HepG2 (cell line): ENCODE measurements around the gene PDE4C. TPM values are rescaled to one million over a fixed set of nuclear protein-coding genes. Genes with fewer than 3 reads are reported as not detected.

Experiments
- ATF4 ChIP-seq, 2 experiments: fragments of 450-650 bp in 1 of 2; sonication (generic) in 1 of 2; formaldehyde crosslinking; IDR thresholded peaks; 2 replicates each; pipeline versions ENCODE4 v1.5.0 to v1.8.0; 2020 to 2022; ENCODE audit warnings: mild to moderate bottlenecking in 1 of 2, missing genetic modification reagents in 1 of 2
- ATM ChIP-seq: fragments of 450-650 bp; IDR thresholded peaks from 2 replicates; pipeline ENCODE4 v1.7.1; 2017; ENCODE audit warnings: mild to moderate bottlenecking, borderline replicate concordance
- CBX1 ChIP-seq: IDR thresholded peaks from one replicate; pipeline ENCODE4 v1.6.1; 2016; ENCODE audit warnings: antibody characterized with exemption, low read depth
- CHD2 ChIP-seq: IDR thresholded peaks from 2 replicates; pipeline ENCODE4 v1.6.1; 2011; ENCODE audit warnings: low read depth, low read length, improper control_type of control experiment
- CREB1 ChIP-seq, 2 experiments: fragments of 450-650 bp in 1 of 2; IDR thresholded peaks; 2 replicates each; pipeline ENCODE4 v1.6.1; 2016 to 2017; ENCODE audit warnings: control low read depth in 1 of 2, mild to moderate bottlenecking in 1 of 2, missing compliant biosample characterization in 1 of 2, missing genetic modification characterization in 1 of 2
- KDM2A ChIP-seq: sonication (generic); formaldehyde crosslinking; IDR thresholded peaks from 2 replicates; pipeline ENCODE4 v1.4.0; 2020; ENCODE audit warnings: low read depth, missing genetic modification reagents, borderline replicate concordance
- KDM4B ChIP-seq: sonication (generic); formaldehyde crosslinking; IDR thresholded peaks from 2 replicates; pipeline ENCODE4 v1.4.0; 2020; ENCODE audit warnings: missing genetic modification reagents
- KLF16 ChIP-seq, 2 experiments: sonication (generic) in 1 of 2; formaldehyde crosslinking in 1 of 2; IDR thresholded peaks; 2 replicates each; pipeline versions ENCODE4 v1.6.1 to v1.8.0; 2016 to 2023; ENCODE audit warnings: missing genetic modification reagents in 2 of 2, missing compliant biosample characterization in 1 of 2
- MED13 ChIP-seq: sonication (generic); formaldehyde crosslinking; IDR thresholded peaks from 2 replicates; pipeline ENCODE4 v1.5.0; 2020; ENCODE audit warnings: missing genetic modification reagents
- MED8 ChIP-seq: sonication (generic); formaldehyde crosslinking; IDR thresholded peaks from 2 replicates; pipeline ENCODE4 v1.8.1; 2023; ENCODE audit warnings: mild to moderate bottlenecking, missing genetic modification reagents; ENCODE audit not compliant: insufficient replicate concordance
- NCOA5 ChIP-seq: sonication (generic); formaldehyde crosslinking; IDR thresholded peaks from 2 replicates; pipeline ENCODE4 v1.4.0; 2020; ENCODE audit warnings: missing genetic modification reagents
- NR2F2 ChIP-seq: IDR thresholded peaks from 2 replicates; pipeline ENCODE4 v1.6.1; 2012; ENCODE audit warnings: low read depth, inconsistent platforms, borderline replicate concordance
- REPIN1 ChIP-seq: sonication (generic); formaldehyde crosslinking; IDR thresholded peaks from 2 replicates; pipeline ENCODE4 v1.8.0; 2022; ENCODE audit warnings: missing genetic modification reagents, low read depth, mild to moderate bottlenecking, borderline replicate concordance
- RXRA ChIP-seq: sonication (generic); formaldehyde crosslinking; IDR thresholded peaks from 2 replicates; pipeline ENCODE4 v1.5.1; 2020; ENCODE audit warnings: missing genetic modification reagents
- SAP130 ChIP-seq: IDR thresholded peaks from 2 replicates; pipeline ENCODE4 v1.6.1; 2016; ENCODE audit warnings: low read depth
- SIN3B ChIP-seq: fragments of 150-350 bp; IDR thresholded peaks from 2 replicates; pipeline ENCODE4 v1.6.1; 2014; ENCODE audit warnings: low read length
- SRY ChIP-seq: sonication (generic); formaldehyde crosslinking; IDR thresholded peaks from 2 replicates; pipeline ENCODE4 v1.8.0; 2022; ENCODE audit warnings: mild to moderate bottlenecking, missing genetic modification reagents
- THYN1 ChIP-seq: sonication (generic); formaldehyde crosslinking; IDR thresholded peaks from 2 replicates; pipeline ENCODE4 v1.8.1; 2023; ENCODE audit warnings: low read depth, mild to moderate bottlenecking, moderate library complexity, missing genetic modification reagents, borderline replicate concordance
- ZBTB8A ChIP-seq: sonication (generic); formaldehyde crosslinking; IDR thresholded peaks from 2 replicates; pipeline ENCODE4 v1.4.0; 2020; ENCODE audit warnings: mild to moderate bottlenecking, low read depth, missing genetic modification reagents, borderline replicate concordance
- ZFP90 ChIP-seq: sonication (generic); formaldehyde crosslinking; IDR thresholded peaks from 2 replicates; pipeline ENCODE4 v1.8.0; 2022; ENCODE audit warnings: missing genetic modification reagents, mild to moderate bottlenecking, inconsistent platforms, borderline replicate concordance
- ZNF251 ChIP-seq: sonication (generic); formaldehyde crosslinking; IDR thresholded peaks from 2 replicates; pipeline ENCODE4 v1.9.0; 2021; ENCODE audit warnings: mild to moderate bottlenecking, missing genetic modification reagents
- ZNF501 ChIP-seq: sonication (generic); formaldehyde crosslinking; IDR thresholded peaks from 2 replicates; pipeline ENCODE4 v1.5.1; 2020; ENCODE audit warnings: mild to moderate bottlenecking, moderate library complexity, missing genetic modification reagents
- ZNF503 ChIP-seq: sonication (generic); formaldehyde crosslinking; IDR thresholded peaks from 2 replicates; pipeline ENCODE4 v1.4.0; 2020; ENCODE audit warnings: missing genetic modification reagents
- ZNF550 ChIP-seq: sonication (generic); formaldehyde crosslinking; IDR thresholded peaks from 2 replicates; pipeline ENCODE4 v1.4.0; 2020; ENCODE audit warnings: mild to moderate bottlenecking, missing genetic modification reagents, borderline replicate concordance
- ZNF589 ChIP-seq: sonication (generic); formaldehyde crosslinking; conservative IDR thresholded peaks from 2 replicates; pipeline ENCODE4 v1.8.0; 2022; ENCODE audit warnings: mild to moderate bottlenecking, moderate library complexity, missing genetic modification reagents
- ZNF629 ChIP-seq: sonication (generic); formaldehyde crosslinking; conservative IDR thresholded peaks from 2 replicates; pipeline ENCODE4 v1.5.0; 2020; ENCODE audit warnings: missing genetic modification reagents
- ZNF746 ChIP-seq: sonication (generic); formaldehyde crosslinking; IDR thresholded peaks from 2 replicates; pipeline ENCODE4 v1.8.0; 2022; ENCODE audit warnings: mild to moderate bottlenecking, missing genetic modification reagents
- ZNF788 ChIP-seq: sonication (generic); formaldehyde crosslinking; IDR thresholded peaks from 2 replicates; pipeline ENCODE4 v1.5.0; 2020; ENCODE audit warnings: mild to moderate bottlenecking, missing genetic modification reagents, borderline replicate concordance
- ZSCAN21 ChIP-seq: sonication (generic); formaldehyde crosslinking; IDR thresholded peaks from 2 replicates; pipeline ENCODE4 v1.8.0; 2022; ENCODE audit warnings: mild to moderate bottlenecking, missing genetic modification reagents, moderate library complexity, borderline replicate concordance
- polyA plus RNA-seq, 8 experiments: library from polyadenylated mRNA; depleted of rRNA in 3 of 8; stranded (reverse) in 7 of 8; unstranded in 1 of 8; fragments of >200 nt; fragmentation: Illumina TruSeq in 4 of 8; extraction: Trizol in 4 of 8; gene quantifications; 2 replicates each; pipeline versions ENCODE4 v1.2.1 to v1.2.3, GENCODE V29; 2011 to 2016; ENCODE audit warnings: low read depth in 4 of 8, missing spikeins in 1 of 8, mixed read lengths in 1 of 8; ENCODE audit not compliant: insufficient read depth in 1 of 8
- total RNA-seq, 5 experiments: library from RNA; depleted of rRNA; stranded (reverse); fragments of >200 nt; fragmentation: Illumina TruSeq; extraction: Trizol; gene quantifications; 2 replicates each; pipeline ENCODE4 v1.2.3, GENCODE V29; 2016; ENCODE audit warnings: low read depth in 1 of 5

PDE4C gene
- total and polyA plus RNA-seq, 2 of the 13 experiments (the other 11 are each of a cell fraction or from before 2014, with no cell fraction given) = 1.4 to 14.0 TPM

DNA sequence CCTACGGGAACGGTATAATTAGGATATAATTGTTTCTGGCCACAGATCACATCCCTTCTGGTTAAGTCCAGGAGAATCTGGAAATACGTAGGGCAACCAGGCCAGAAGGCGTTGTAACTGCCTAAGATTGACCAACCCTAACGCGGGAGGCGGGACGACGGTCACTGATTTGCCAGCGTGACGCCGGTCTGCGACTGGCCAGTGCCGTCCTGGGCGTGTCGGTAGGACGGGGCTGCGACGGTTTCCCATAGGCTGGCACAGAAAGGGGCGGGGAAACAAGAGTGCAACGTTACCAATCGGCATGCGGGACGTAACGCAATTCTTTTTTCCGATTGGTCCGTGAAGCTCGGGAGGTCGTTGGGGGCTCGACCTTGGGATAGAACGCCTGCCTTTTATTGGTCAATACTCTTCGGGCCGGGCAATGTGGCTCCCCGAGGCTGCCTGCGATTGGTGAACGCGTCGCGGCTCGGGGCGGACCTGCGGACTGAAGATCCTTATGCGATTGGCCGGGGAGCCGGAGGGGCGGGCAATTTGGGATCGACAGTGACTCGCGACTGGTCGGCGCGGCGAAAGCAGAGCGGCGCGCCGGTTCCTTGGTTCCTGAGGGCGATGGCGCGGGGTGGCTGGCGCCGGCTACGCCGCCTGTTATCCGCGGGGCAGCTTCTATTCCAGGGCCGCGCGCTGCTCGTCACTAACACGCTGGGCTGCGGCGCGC is 33.4 kb downstream of the PDE4C start, which contains the start of gene MPV17L2 (continued):
- TF ChIP-seq ATM (no peak), CHD2 (0 out of 2 replicates have a peak, but pooled peaks have one; percentile 70), ZNF788 (CRISPR knock-in tag) (peak; percentile 51; the same call in 1 of the 2 replicates), SAP130 (peak; percentile 95), MED13 (peak; percentile 63; the same call in 1 of the 2 replicates), ZNF251 (CRISPR knock-in tag) (no peak), KDM4B (CRISPR knock-in tag) (no peak), ZNF550 (CRISPR knock-in tag) (no peak), ZNF746 (CRISPR knock-in tag) (peak; percentile 42; the same call in 1 of the 2 replicates), ZNF501 (CRISPR knock-in tag) (peak; percentile 69; the same call in 1 of the 2 replicates), RXRA (no peak; the same call in 1 of the 2 replicates), REPIN1 (CRISPR knock-in tag) (no peak; the same call in 1 of the 2 replicates), NCOA5 (CRISPR knock-in tag) (no peak), KDM2A (CRISPR knock-in tag) (peak; percentile 76; the same call in 1 of the 2 replicates), CREB1 (IDR thresholded peaks at IDR 0.05) (peak; percentile 95), CREB1 (CRISPR knock-in tag; IDR thresholded peaks at IDR 0.05) (peak; percentile 96), ZBTB8A (CRISPR knock-in tag) (no peak), ZNF503 (CRISPR knock-in tag) (0 out of 2 replicates have a peak, but pooled peaks have one; percentile 34), MED8 (no peak), SIN3B (no peak), ZFP90 (CRISPR knock-in tag) (0 out of 2 replicates have a peak, but pooled peaks have one; percentile 43), NR2F2 (peak; percentile 89), ATF4 (CRISPR knock-in tag; IDR thresholded peaks at IDR 0.05) (no peak), SRY (CRISPR knock-in tag) (0 out of 2 replicates have a peak, but pooled peaks have one; percentile 24), ZNF629 (CRISPR knock-in tag) (no peak), ZNF589 (no peak), CBX1 (no peak), THYN1 (CRISPR knock-in tag) (no peak), KLF16 (CRISPR knock-in tag; IDR thresholded peaks at IDR 0.05) (peak in 1 of 2 experiments; percentile 51; a peak in 2 of 4 replicates), ZSCAN21 (CRISPR knock-in tag) (0 out of 2 replicates have a peak, but pooled peaks have one; percentile 46)
